ENCODE measurements around the gene CYB5B. TPM values are rescaled to one million over a fixed set of nuclear protein-coding genes. Genes with fewer than 3 reads are reported as not detected.
"Not testable (repeated sequence)": the region's sequence is repeated elsewhere in the genome, so short reads cannot be mapped to it uniquely, and the experiment has no call there.

The CYB5B gene
- total RNA-seq, 1 experiment from 2014 or later = 112 TPM

DNA sequence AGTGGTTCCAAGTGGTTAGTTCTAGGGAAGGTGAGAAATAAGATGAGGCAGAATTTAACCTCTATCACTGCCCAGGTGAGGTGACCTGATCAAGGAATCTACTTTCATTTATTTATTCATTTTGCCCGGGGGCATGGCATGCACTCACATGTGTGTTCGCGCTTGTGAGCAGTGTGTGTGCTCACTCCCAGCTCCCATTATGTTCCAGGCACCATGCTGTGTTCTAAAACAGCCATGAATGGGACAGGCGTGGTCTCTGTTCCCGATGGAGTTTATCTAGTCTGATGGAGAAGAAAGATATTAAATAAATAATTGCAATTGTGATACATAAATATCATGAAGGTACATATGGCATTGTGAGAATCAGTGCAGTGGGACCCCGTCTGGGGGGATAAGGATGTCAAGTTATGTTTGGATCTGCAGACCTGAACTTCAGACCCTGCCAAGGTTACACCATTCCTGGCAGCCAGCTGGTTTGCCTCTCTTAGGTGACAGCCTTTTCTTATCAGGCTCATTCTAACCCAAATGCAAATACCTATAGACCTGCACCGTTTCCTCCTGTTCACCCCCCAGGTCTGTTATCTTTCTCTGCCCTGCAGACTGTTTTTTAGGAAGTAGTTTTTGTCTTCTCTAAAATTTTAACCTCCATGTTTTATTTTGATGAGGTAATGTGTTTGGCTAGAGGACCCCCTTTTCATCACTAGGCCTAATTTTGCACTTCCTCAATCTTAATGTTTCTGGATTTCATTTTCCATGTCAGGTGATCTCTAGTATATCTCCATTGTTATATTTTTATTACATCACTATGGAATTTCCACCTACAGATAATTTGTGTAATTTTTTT lies 11.8 kb downstream of the CYB5B start:
- H3K36me3 Mint-ChIP-seq (ENCODE audit: insufficient read depth, unreplicated experiment) = peaks cover 34% of the 10 kb centered on the region
- H3K27me3 Mint-ChIP-seq (ENCODE audit: insufficient read depth, unreplicated experiment) = no peaks in the 10 kb centered on the region
- no TSS peak for BruUV-seq (replicated peaks)
- no peak overlapping the region for H3K27ac Mint-ChIP-seq (ENCODE audit: low read depth, unreplicated experiment)
- DNase-seq (ENCODE audit: unreplicated experiment) = no peak
- H3K9me3 Mint-ChIP-seq (ENCODE audit: unreplicated experiment) = no peaks in the 10 kb centered on the region
- no peak overlapping the region for H3K4me3 Mint-ChIP-seq (ENCODE audit: unreplicated experiment)
- ChIA-PET CTCF (no interaction called here), POLR2A (interaction anchor here (1.0 kb wide), 2 partner anchors 11 to 28 kb away, joined by 3 read pairs; partner anchors contain the start of gene CYB5B)
- H3K4me1 Mint-ChIP-seq (ENCODE audit: insufficient read depth, unreplicated experiment) = peaks cover 8% of the 10 kb centered on the region
- intact Hi-C loops (cut with micrococcal nuclease) = no loop called here
- TF ChIP-seq, protein P1, sequence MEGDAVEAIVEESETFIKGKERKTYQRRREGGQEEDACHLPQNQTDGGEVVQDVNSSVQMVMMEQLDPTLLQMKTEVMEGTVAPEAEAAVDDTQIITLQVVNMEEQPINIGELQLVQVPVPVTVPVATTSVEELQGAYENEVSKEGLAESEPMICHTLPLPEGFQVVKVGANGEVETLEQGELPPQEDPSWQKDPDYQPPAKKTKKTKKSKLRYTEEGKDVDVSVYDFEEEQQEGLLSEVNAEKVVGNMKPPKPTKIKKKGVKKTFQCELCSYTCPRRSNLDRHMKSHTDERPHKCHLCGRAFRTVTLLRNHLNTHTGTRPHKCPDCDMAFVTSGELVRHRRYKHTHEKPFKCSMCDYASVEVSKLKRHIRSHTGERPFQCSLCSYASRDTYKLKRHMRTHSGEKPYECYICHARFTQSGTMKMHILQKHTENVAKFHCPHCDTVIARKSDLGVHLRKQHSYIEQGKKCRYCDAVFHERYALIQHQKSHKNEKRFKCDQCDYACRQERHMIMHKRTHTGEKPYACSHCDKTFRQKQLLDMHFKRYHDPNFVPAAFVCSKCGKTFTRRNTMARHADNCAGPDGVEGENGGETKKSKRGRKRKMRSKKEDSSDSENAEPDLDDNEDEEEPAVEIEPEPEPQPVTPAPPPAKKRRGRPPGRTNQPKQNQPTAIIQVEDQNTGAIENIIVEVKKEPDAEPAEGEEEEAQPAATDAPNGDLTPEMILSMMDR (IDR thresholded peaks at IDR 0.05; ENCODE audit: unreplicated experiment) = no peak

DNA sequence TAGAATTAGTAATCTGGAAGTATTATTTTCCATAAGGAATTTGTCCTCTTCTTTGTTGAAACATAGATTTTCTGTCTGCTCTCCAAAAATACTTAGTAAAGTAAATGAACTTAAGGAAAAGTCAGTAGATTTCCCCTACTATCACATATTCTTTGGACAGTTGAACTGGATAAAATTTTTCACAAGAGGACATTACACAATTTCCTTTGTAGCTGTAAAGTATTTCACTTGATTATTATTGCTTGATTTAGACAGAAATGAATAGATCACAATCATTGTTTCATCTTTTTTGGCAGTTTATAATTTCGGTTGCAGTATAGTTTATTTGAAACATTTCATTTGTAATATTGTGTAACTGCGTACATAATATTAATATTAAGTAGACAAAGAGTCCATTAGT lies 12.5 kb downstream of the CYB5B start:
- ChIA-PET POLR2A (interaction anchor here (1.0 kb wide), 1 partner anchor 12 kb away, joined by 3 read pairs; the partner anchor contains the start of gene CYB5B), CTCF (no interaction called here)
- H3K36me3 Mint-ChIP-seq (ENCODE audit: insufficient read depth, unreplicated experiment) = peaks cover 29% of the 10 kb centered on the region
- no peak overlapping the region for H3K4me3 Mint-ChIP-seq (ENCODE audit: unreplicated experiment)
- BruUV-seq (replicated peaks) = no TSS peak
- DNase-seq (ENCODE audit: unreplicated experiment) = no peak
- intact Hi-C loops (cut with micrococcal nuclease) = no loop called here
- no peaks in the 10 kb centered on the region for H3K27me3 Mint-ChIP-seq (ENCODE audit: insufficient read depth, unreplicated experiment)
- TF ChIP-seq, protein P1 (IDR thresholded peaks at IDR 0.05; ENCODE audit: unreplicated experiment) = no peak
- H3K27ac Mint-ChIP-seq (ENCODE audit: low read depth, unreplicated experiment) = no peak overlapping the region
- peaks cover 4% of the 10 kb centered on the region for H3K4me1 Mint-ChIP-seq (ENCODE audit: insufficient read depth, unreplicated experiment)
- no peaks in the 10 kb centered on the region for H3K9me3 Mint-ChIP-seq (ENCODE audit: unreplicated experiment)

DNA sequence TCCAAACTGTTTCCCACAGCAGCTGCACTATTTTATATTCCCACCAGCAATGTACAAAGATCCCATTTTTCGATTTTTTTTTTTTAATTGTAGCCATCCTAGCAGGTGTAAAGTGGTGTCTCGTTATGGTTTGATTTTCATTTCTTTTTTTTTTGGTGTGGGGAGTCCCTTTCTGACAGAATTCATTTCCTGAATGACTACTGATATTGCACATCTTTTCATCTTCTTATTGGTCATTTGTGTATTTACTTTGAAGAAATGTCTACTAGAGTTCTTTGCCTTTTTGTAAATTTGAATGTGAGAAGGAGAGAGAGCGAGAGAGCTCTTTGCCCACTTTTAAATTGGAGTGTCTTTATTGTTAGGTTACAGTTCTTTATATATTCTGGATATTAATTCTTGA lies 14.0 kb downstream of the CYB5B start:
- DNase-seq (ENCODE audit: unreplicated experiment) = no peak
- TF ChIP-seq, protein P1 (IDR thresholded peaks at IDR 0.05; ENCODE audit: unreplicated experiment) = no peak
- H3K4me1 Mint-ChIP-seq (ENCODE audit: insufficient read depth, unreplicated experiment) = peaks cover 3% of the 10 kb centered on the region
- no peaks in the 10 kb centered on the region for H3K9me3 Mint-ChIP-seq (ENCODE audit: unreplicated experiment)
- BruUV-seq (replicated peaks) = no TSS peak
- CTCF ChIA-PET = no interaction called here
- intact Hi-C loops (cut with micrococcal nuclease) = no loop called here
- no peaks in the 10 kb centered on the region for H3K27me3 Mint-ChIP-seq (ENCODE audit: insufficient read depth, unreplicated experiment)
- no peak overlapping the region for H3K4me3 Mint-ChIP-seq (ENCODE audit: unreplicated experiment)
- POLR2A ChIA-PET = interaction anchor here (0.6 to 1.7 kb wide), 5 partner anchors 9 to 637 kb away, joined by 3 to 4 read pairs (median 3); partner anchors contain the start of gene CYB5B
- peaks cover 23% of the 10 kb centered on the region for H3K36me3 Mint-ChIP-seq (ENCODE audit: insufficient read depth, unreplicated experiment)
- no peak overlapping the region for H3K27ac Mint-ChIP-seq (ENCODE audit: low read depth, unreplicated experiment)

DNA sequence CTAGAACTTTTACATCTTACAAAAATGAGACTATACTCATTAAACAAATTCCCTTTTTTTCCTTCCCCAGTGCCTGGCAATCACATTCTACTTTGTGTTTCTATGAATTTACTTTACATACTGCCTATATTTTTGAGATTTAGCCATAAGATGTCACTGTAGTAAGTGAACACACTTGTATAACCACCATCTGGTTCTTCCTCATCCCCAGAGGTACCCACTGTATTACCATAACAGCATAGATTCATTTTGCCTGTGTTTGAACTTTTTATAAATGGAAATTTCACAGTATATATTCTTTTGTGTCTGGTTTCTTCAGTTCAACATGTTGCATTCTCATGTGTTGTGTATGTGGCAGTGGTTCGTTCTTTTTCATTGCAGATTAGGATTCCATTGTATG lies 15.8 kb downstream of the CYB5B start:
- no TSS peak for BruUV-seq (replicated peaks)
- TF ChIP-seq, protein P1 (IDR thresholded peaks at IDR 0.05; ENCODE audit: unreplicated experiment) = no peak
- ChIA-PET CTCF (no interaction called here), POLR2A (interaction anchor here (0.6 to 1.2 kb wide), 2 partner anchors 14 to 97 kb away, joined by 3 to 6 read pairs; no protein-coding TSS in a partner anchor)
- H3K4me1 Mint-ChIP-seq (ENCODE audit: insufficient read depth, unreplicated experiment) = peaks cover 13% of the 10 kb centered on the region
- peaks cover 6% of the 10 kb centered on the region for H3K36me3 Mint-ChIP-seq (ENCODE audit: insufficient read depth, unreplicated experiment)
- intact Hi-C loops (cut with micrococcal nuclease) = no loop called here
- no peaks in the 10 kb centered on the region for H3K9me3 Mint-ChIP-seq (ENCODE audit: unreplicated experiment)
- no peak for DNase-seq (ENCODE audit: unreplicated experiment)
- no peaks in the 10 kb centered on the region for H3K27me3 Mint-ChIP-seq (ENCODE audit: insufficient read depth, unreplicated experiment)
- H3K4me3 Mint-ChIP-seq (ENCODE audit: unreplicated experiment) = no peak overlapping the region
- no peak overlapping the region for H3K27ac Mint-ChIP-seq (ENCODE audit: low read depth, unreplicated experiment)

DNA sequence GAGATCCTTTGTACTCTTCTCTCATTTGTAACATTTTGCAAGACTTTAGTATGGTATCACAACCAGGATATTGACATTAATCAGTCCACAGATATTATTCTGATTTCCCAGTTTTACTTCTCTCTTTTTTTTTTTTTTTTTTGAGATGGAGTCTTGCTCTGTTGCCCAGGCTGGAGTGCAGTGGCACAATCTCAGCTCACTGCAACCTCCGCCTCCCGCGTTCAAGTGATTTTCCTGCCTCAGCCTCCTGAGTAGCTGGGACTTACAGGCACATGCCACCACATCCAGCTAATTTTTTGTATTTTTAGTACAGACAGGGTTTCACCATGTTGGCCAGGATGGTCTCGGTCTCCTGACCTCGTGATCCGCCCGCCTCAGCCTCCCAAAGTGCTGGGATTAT lies 16.6 kb downstream of the CYB5B start:
- intact Hi-C loops (cut with micrococcal nuclease); POLR2A ChIA-PET; CTCF ChIA-PET; H3K27ac Mint-ChIP-seq (ENCODE audit: low read depth, unreplicated experiment); H3K27me3 Mint-ChIP-seq (ENCODE audit: insufficient read depth, unreplicated experiment); DNase-seq (ENCODE audit: unreplicated experiment); H3K4me3 Mint-ChIP-seq (ENCODE audit: unreplicated experiment); H3K36me3 Mint-ChIP-seq (ENCODE audit: insufficient read depth, unreplicated experiment); H3K9me3 Mint-ChIP-seq (ENCODE audit: unreplicated experiment); BruUV-seq (replicated peaks): not testable (repeated sequence)
- H3K4me1 Mint-ChIP-seq (ENCODE audit: insufficient read depth, unreplicated experiment) = peaks cover 10% of the 10 kb centered on the region

Data from MCF 10A (cell line).